NCI-H2107 (cell line): ENCODE measurements around the gene FRS3.

ENCODE experiments used
- DNase-seq: peaks from one replicate; lab custom pipeline; 2025; lab: John Stamatoyannopoulos, UW

Gene FRS3

DNA sequence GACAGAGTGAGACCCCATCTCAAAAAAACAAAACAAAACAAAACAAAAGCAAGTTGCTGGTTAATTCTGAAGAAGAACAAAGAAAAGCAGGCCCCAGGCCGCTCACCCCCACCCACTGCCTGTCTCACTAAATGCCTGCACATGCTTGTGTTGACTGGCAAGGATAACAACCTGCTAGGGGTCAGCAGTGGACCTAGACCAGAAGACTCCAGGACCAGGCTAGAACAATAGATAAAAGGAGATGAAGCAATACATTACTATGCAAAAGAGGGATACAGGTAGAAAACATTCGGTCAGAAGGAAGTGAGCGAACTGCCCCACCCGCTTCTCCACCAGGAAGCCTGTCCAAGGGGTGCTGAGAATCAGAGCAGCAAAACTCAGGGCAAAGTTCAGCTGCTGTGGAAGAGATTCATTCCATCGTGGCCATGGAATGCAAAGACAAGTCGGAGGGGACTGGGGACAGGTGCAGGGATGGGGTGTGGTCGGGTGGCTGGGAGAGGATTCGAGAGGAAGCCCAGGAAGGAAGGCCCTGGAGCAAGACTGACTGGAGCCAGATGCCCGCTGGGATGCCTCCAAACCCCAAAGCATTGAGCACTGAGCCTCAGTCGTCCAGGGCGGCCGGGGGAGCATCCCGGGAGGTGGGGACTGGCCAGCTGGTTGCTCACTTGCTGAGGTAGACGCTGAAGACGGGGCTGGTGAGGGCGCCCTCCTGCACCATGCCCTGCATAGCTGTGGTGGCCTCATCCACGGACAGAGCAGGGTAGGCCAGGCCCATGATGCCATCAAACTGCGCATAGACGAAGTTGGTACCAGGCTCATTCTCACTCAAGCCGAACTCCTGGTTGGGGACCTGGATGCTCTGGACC is 37.8 kb downstream of the FRS3 start:
- no peak for DNase-seq

DNA sequence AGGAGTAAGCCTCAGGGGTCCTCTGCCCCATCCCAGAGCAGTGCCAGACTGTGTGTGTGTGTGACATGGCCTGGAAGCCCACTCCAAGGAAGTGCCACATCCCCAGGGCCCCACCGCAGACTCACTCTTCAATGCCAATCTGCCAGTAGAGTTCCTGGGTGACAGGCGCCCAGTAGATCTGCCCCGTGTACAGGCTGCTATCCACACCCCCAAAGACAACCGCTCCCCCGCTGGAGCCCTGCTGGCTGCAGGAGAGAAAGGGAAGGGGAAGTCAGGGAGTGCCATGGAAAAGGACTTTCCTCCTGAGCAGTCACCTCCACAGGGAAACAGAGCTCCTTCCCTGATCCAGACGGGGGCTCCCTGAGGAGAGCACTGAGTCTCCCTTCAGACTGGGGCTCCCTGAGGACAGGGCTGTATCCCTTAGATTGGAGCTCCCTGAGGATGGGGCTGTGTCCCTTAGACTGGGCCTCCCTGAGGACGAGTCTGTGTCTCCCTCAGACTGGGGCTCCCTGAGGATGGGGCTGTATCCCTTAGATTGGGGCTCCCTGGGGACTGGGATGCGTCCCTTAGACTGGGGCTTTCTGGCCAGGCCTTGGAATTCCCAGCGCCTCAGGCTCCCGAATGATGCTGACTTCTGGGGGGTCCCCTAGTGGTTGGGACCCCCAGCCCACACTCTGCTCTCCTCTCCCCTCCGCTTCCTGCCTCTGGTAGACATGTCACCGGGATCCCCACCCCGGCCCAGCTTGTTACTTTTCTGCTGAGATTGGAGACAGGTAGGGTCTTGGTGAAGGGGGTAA is 39.1 kb downstream of the FRS3 start:
- no peak for DNase-seq

DNA sequence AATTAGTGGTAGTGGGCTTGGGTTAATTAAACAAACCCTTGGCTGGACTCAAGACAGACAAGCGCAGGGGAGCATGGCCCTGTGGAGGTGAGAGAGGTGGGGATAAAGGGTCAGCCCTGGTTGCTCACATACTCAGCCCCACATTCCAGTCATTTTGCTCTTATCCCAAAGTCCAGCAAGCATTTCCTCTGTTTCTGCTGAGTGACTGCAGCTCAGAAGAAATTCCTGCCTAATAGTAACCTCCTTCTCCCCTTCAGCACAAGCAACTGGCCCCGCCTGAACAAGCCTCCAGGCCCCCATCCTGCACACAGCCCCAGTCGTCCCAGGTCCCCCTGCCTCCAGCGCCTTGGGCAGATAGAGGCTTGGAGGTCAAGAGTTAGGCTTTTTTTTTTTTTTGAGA is 40.7 kb downstream of the FRS3 start:
- DNase-seq = no peak

DNA sequence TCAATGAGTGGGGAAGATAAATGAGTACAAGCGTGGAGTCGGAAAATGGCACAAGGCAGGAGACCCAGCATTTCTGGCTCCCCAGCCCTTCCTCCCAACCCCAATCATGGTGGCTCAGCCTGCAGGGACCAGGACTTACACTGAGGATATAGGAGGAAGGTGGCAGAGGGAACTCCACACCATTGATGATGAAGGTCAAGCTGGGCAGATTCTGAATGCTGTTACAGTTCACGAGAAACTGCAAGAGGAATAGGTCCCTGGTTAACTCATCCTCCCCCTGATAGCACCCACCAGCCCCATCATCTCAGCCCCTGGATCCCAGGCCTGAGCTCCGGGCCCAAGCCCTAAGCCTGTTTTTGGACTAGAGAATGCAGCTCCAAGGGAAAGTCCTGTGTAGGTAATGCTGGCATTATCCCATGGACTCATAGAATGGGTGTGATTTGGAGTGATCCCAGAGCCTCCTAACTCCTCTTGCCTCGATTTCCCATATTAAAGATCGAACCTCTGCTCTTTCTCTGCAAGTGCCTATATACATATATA is 42.0 kb downstream of the FRS3 start:
- DNase-seq = no peak

DNA sequence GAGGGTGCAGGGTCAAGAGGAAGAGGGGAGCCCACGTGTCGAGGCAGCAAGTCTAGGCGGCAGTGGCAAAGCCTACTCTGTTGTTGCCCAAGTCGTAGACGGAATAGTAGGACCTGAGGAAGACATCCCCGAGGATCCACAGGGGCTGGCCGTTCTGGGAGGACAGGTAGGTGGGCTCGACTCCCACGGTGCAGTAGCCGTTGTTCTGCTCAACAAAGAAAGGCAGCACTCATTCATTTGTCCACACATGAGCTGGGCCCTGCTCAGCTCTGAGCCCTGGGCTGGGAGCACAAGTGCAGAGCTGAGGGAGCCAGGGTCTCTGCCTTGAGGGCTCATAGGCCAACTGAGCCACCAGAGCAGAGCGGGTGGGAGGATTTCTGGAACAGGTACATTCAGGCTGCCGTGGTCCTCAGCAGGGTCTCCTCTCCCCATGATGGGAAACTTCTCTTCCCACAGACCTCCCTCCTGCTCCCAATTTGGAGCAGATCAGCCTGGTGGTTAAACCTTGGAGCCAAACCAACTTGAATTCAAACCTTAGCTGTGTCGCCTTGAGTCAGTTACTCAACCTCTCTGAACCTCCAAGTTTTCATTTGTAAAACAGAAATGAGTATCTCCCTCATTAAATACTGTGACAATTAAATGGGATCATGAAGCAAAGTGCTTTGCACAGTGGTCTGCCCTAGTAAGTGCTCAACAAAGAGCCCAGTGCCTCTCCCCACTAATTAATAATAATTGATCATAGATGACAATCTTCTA is 42.7 kb downstream of the FRS3 start:
- DNase-seq = no peak

DNA sequence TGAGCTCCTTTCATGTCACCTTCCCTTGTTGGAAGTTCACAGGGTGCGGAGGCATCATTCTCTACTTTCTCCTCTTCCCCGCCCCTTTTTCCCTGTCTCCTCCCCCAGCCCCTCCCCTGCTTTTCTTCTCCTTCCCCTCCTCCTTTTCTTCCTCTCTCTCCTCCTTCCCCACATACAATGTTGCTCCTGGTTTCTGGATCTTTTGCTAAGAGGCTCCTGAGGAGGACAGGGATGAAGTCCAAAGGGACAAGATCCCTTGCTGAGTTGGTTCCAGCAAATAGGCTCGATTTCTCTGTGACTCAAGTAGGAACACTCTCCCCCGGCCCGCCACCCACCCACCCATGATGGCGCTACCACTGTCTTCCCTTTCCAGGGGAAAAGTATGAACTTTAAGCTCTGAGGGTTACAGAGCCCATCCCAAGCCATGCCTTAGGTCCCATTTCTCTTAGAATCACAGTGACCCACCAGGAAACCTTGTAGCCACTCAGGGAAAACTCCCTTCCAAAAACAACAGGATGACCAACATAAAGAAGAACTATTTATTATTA is 43.4 kb downstream of the FRS3 start:
- DNase-seq = no peak

DNA sequence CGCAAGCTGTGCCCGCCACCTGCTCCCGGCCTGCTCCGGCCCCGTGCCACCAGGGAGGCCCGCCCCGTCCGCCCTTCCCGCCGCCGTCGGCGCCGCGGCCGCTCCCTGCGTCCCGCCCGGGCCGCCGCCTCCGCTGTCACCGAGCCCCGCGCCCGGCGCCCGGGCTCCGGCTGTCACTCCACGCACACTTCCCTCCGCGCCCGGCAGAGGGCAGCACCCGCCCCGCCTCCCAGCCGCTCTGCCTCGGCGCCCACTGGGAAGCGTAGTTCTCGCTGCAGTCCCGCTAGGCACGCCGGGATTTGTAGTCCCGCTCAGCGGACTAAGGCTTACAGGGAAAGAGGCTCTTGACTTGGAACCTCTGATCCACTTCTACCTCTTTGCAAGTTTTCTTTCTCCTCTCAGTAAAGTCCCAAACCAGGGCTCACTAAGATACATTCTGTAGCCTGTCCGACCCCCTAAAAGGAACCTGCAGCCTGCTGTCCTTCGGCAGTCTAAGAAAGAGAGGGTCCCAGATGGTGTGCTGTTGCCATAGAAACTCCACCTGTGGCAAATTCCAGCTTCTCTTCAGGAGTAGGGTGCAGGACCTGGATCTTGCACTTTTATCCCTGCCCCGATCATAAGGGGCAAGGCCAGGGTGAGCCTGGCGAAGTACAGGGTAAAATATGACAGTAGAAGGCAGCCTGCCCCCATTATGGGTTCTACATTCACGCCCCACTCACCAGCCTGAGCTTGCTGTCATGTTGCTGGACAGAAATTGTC is 44.1 kb downstream of the FRS3 start, which contains the start of gene TFEB:
TFEB (minus strand) TSS at position 182 of the 759 bp plus-strand sequence. CDS start 44,395 bp downstream, outside the sequence.
- peak; percentile 30 for DNase-seq

DNA sequence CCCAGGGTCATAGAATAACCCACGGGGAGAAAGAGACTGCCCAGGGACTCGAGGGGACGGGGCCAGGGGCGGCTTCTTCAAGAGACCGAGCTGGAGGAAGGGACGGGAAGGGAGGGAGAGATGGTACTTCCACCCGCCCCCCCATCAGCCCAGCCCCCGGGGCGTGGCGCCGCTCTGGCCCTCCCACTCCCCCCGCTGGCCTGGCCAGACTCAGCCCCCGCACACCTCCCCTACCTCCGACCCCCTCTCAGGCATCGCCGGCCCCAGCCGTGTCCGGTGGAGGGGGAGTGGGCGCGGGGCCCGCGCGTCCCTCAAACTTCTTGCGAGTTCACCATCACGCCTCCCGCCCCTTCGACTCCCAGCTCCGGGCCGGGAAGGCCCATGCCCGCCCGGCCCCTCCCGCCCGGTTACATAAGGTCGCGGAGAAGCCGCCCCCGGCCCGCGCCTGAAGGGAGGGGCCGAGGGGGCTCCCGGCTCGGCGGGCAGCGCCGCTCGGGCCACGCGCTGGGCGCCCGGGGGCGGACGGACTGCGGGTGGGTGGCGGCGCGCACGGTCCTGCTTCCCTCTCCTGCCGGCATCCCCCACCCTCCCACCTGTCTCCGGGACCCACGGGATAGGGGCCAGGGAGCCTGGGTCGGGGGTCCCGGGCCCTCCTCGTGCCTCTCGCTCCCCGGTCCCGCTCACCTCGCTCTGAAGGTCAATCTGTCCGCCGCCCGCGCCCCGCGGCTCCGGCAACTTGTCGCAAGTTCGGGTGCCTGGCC is 44.9 kb downstream of the FRS3 start:
- no peak for DNase-seq

DNA sequence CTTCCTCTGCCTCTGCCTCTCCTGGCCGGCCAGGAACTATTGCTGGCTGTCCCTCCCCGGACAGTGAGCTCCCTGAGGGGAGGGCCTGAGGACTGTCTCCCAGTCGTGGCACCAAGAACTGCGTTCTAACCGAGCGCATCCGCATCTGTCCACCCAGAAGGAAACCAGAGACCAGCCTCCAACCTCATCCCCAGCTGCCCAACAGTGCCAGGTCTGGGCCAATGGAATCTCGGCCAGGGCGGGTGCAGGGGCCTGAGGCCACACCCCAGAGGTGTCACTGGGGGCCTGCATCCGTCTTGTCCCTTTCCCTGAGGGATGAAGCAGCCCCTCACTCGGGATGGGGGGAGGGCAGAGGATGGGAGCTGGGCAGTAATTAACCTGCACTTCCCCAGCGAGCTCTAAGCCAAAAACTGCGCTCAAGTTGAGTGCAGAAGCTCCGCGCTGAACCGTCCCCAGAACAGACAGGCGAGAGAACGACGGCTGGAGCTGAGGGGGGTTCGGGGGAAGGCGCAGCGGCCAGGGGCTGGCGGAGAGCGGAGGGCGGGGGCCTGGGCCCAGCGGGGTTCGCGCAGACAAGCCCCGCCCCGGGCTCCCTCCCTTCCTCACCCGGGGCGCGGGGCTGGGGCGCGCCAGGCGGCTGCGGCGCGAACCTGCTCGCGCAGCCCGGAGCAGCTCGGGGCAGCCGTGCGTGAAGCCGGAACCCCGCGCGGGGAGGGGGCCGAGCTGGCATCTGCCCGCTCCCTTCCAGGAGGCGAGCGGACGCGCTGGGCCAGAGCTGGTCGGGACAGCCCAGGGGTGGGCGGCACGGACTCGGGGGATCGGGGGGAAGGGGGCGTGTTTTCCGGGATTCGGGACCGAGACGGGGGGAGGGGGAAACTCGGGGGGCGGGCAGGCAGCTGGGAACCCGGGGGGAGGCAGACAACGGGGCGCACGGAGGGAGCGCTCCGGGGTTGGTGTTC is 45.7 kb downstream of the FRS3 start:
- DNase-seq = peak; percentile 28

DNA sequence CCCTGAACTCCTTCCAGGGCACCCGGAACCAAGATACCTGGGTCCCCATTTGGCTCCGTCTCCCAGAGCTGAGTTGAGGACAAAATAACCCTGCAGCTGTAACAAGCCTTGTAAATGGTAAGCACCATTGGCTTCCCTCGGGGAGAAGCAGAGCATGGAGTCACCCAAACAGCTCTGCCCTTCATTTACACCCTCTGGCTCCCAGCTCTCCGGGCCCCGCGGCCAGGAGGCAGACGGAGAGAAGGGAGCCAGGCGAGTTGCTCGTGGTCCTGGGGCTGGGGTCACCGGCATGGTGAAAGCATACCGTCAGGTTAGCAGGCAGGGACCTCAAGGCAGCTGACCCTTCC is 46.4 kb downstream of the FRS3 start:
- no peak for DNase-seq

DNA sequence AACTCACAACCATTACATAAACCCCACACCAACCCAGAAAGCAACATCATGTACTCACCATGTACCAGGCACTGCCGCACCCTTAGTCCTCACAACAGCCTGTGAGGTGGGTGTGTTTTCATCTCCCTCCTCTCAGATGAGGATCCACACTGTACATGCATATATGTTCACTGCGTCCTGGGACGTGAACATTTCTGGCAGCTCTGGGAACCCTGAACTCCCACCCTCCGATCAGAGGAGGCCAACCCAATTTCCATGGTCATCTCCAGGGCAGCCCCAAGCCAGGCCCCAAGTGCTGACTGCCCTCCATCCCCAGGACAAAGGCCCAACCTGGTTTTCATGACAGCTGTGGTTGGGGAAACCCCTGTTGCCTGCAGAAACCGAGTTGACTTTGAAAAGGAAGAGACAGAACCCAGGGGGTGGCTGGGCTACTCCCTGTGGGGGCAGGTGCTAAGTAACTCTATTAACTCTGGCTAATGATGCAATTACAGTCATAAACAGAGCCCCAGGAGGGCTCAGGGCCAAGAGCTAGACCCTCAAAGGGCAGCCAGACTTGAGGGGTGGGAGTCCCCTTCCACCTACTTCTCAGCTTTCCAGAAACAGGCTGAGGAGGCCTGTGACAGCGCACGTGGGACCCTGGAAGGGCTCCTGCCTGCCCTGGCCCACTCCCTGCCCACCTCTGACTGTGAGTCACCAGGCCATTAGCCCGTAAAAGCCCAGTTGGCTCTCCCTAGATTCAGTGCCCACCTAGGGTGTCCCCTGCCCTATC is 46.9 kb downstream of the FRS3 start:
- DNase-seq = no peak

DNA sequence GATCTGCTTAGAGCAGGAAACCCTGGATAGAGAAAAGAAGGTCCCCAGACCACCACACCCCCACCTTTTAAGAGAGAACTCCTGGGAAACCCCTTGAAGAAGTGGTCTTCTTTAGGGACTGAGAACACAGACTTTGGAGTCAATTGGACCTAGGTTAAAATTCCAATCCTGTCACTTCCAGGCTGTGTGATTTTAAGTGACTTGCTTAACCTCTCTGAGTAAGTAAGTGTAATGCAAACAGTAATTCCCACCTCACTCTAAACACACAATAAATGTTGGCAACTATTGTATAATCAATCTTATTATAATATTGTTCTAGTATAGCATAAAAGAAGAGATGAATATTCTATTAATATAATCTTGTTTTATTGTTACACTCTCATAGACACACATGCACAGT is 47.6 kb downstream of the FRS3 start:
- DNase-seq = no peak

DNA sequence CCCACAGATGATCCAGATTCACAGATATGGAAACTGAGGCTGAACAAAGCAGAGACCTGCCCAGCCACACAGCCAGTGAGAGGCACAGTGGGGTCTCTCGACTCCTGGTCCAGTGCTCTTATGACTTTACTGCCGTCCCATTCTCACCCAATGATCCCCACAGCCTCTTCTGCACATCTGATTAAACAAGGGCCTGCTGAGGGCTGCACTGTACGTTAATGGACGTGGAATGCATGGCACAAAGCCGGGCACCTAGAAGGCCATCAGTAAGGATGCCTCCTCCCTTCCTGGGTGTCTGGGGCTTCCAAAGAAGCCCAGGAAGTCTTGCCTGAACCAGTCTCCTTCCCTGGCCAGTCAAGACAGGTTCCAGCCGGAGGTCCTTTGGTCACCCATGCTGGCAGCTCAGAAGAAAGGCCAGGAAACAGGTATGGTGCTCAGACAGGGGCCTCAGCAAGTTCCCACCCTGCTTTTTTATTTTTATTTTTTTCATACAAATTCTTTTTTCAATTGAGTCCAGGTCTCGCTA is 48.1 kb downstream of the FRS3 start:
- DNase-seq = no peak

DNA sequence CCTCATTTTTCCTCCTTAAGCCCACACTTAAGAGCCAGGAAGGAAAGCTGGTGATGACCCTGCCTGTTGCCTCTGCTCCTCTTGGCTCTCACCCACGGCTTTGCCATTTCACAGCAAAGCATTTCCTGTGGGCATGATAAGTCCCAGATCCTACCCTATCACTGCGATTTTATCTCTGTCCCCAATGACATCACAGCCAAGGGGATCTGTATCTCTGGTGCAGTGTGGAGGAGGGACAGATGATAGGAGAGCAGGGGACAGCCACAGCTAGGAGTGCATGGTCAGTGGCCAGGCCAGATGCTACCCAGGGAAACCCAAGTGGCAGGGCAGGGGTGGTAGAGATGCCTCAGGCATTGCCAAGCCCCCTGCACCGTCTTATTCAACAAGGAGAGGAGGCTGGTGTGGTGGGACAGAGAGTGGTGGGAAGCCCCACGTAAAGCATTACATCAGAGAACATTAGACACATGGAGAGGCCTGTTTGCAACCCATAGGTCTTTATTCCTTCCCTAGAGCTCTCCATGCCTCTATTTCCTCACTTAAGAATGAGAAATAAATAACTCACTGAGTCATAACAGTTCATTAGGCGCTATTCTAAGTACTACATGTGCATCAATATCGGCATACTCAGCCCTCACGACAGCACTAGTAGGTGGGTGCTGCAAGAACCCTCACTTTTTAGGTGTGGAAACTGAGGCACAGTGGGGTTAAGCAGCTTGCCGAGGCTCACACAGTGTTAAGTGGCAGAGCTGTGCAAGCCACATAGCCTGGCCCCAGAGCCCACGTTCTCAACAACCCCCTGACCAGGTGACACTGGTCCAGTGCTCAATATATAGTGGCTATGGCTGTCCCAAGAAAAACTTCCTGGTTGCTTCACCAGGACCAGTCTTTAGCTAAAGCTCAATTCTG is 48.9 kb downstream of the FRS3 start:
- DNase-seq = no peak

DNA sequence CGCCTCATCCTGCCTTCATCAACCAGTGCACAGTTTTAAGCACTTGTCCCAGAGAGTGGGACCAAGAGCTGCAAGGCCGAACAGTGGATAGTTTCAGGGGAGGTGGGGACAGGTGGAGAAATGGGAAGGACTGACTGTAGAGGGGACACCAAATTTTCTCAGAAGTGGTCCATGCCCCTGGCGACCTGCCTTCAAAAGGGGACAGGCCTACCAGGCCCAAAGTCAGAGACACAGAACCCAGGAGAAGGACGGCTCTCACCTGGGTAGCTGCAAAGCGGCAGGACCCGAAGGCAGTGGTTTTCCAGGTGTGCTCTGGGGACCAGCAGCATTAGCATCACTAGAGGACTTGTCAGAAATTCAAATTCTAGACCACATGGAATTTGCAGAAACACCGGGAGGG is 50.1 kb downstream of the FRS3 start:
- DNase-seq = no peak

DNA sequence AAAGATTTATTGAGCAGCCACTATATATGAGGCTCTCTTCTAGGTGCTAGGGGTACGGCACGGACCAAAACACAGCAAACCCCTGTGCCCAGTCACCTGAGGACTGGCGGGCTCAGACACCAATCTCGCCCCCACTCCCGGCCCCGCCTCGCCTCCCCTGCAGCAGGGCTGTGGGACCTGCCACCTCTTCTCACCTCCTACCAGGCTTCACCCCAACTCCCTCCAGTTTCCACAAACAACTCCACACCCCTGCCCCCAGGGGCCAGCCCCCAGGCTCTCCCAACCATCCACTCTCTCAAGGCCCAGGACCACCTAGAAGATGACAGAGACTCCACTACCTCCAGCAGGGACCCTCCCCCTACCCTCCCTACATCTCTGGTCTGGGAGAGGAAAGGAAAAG is 50.7 kb downstream of the FRS3 start:
- no peak for DNase-seq
